CD4-positive, alpha-beta memory T cell (primary cell): ENCODE measurements around the gene GPBP1. TPM values are rescaled to one million over a fixed set of nuclear protein-coding genes. Genes with fewer than 3 reads are reported as not detected.
"Not testable (repeated sequence)": the region's sequence is repeated elsewhere in the genome, so short reads cannot be mapped to it uniquely, and the experiment has no call there.

Source experiments
- CTCF ChIA-PET: fragments of 350-600 bp; sonication (Branson Sonifier 250); formaldehyde crosslinking; loops from one replicate; lab custom pipeline; 2021; ENCODE audit warnings: inconsistent platforms; ENCODE audit not compliant: partially characterized antibody; lab: Charles Lee
- POLR2A ChIA-PET: fragments of 350-600 bp; sonication (Branson Sonifier 250); formaldehyde crosslinking; loops from one replicate; lab custom pipeline; 2021; ENCODE audit not compliant: partially characterized antibody; lab: Charles Lee
- DNase-seq, 5 donors: peaks; one replicate each; pipeline versions ENCODE4 v3.0.0 to v3.0.0-alpha.2; 2020 to 2022; ENCODE audit warnings: mixed read lengths in 1 of 5
- H3K27ac ChIP-seq: one replicate; pipeline ENCODE4 v1.7.0; 2013; ENCODE audit warnings: low read depth, low read length
- H3K27me3 ChIP-seq: 2 replicates; pipeline ENCODE4 v1.7.0; 2013; ENCODE audit warnings: mild to moderate bottlenecking, low read length, moderate library complexity; ENCODE audit not compliant: insufficient read depth
- H3K36me3 ChIP-seq: 2 replicates; pipeline ENCODE4 v1.7.0; 2013; ENCODE audit warnings: mild to moderate bottlenecking, low read length, moderate library complexity; ENCODE audit not compliant: insufficient read depth
- H3K4me1 ChIP-seq: 2 replicates; pipeline ENCODE4 v1.7.0; 2013; ENCODE audit warnings: mild to moderate bottlenecking, low read length, moderate library complexity; ENCODE audit not compliant: insufficient read depth
- H3K4me3 ChIP-seq, 2 donors: one replicate each; pipeline ENCODE4 v1.7.0; 2013; ENCODE audit warnings: low read length in 2 of 2, mild to moderate bottlenecking in 1 of 2
- H3K9me3 ChIP-seq, 2 donors: one replicate each; pipeline ENCODE4 v1.7.0; 2013; ENCODE audit warnings: low read length in 2 of 2, control low read depth in 1 of 2; ENCODE audit not compliant: control insufficient read depth in 1 of 2
- H3K27ac Mint-ChIP-seq, 7 donors: one replicate each; pipeline ENCODE4 v1.8.0; 2020 to 2021; ENCODE audit warnings: mixed read lengths in 7 of 7, mild to moderate bottlenecking in 6 of 7, inconsistent platforms in 3 of 7, moderate library complexity in 3 of 7
- H3K27me3 Mint-ChIP-seq, 2 donors: one replicate each; pipeline ENCODE4 v1.8.0; 2020 to 2021; ENCODE audit warnings: mixed read lengths in 2 of 2
- H3K36me3 Mint-ChIP-seq, 2 donors: one replicate each; pipeline ENCODE4 v1.8.0; 2020 to 2021; ENCODE audit warnings: mixed read lengths in 2 of 2, inconsistent platforms in 1 of 2, mild to moderate bottlenecking in 1 of 2
- H3K4me1 Mint-ChIP-seq, 4 donors: one replicate each; pipeline ENCODE4 v1.8.0; 2020 to 2021; ENCODE audit warnings: mixed read lengths in 4 of 4, mild to moderate bottlenecking in 1 of 4
- H3K4me3 Mint-ChIP-seq, 8 donors: one replicate each; pipeline ENCODE4 v1.8.0; 2020 to 2021; ENCODE audit warnings: mixed read lengths in 8 of 8, mild to moderate bottlenecking in 7 of 8, moderate library complexity in 6 of 8, inconsistent platforms in 3 of 8
- H3K9me3 Mint-ChIP-seq, 8 donors: one replicate each; pipeline ENCODE4 v1.8.0; 2020 to 2021; ENCODE audit warnings: mixed read lengths in 8 of 8, mild to moderate bottlenecking in 5 of 8, inconsistent platforms in 3 of 8, moderate library complexity in 1 of 8
- intact Hi-C: fragments of 100-400 bp; cut with micrococcal nuclease; formaldehyde crosslinking; loops from one replicate; pipeline ENCODE4 v1.15.1; 2023
- polyA plus RNA-seq, 2 donors: library from polyadenylated mRNA; unstranded; fragments of 300-500 nt; fragmentation: Illumina TruSeq; gene quantifications; one replicate each; pipeline ENCODE4 v1.2.3, GENCODE V29; 2021
- total RNA-seq, 2 experiments: library from RNA; stranded (reverse); gene quantifications; one replicate each; pipeline ENCODE4 v1.2.3, GENCODE V29; 2021

Gene GPBP1
- total and polyA plus RNA-seq, 4 experiments from 2014 or later = 92.1 to 137 (median 120) TPM

DNA sequence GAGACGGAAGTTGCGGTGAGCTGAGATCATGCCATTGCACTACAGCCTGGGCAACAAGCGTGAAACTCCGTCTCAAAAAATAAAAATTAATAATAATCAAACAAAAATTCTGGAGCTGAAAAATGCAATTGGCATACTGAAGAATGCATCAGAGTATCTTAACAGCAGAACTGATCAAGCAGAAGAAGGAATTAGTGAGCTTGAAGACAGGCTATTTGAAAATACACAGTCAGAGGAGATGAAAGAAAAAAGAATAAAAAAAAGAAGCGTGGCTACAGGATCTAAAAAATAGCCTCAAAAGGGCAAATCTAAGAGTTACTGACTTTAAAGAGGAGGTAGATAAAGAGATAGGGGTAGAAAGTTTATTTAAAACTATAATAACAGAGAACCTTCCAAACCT, 111.2 kb downstream of the GPBP1 start:
- H3K4me3 Mint-ChIP-seq, H3K27me3 ChIP-seq, H3K27ac ChIP-seq, intact Hi-C loops, H3K4me3 ChIP-seq, H3K36me3 ChIP-seq, H3K4me1 Mint-ChIP-seq, H3K4me1 ChIP-seq, H3K9me3 ChIP-seq, H3K36me3 Mint-ChIP-seq, DNase-seq, POLR2A ChIA-PET, H3K27me3 Mint-ChIP-seq: not testable (repeated sequence)
- Mint-ChIP-seq H3K9me3 (peaks cover 2 to 14% (median 9%) of the 10 kb centered on the region in 8 donors), H3K27ac (peak overlapping the region in 1 of 7 donors; percentile 75)
- CTCF ChIA-PET = interaction anchor here (2.0 kb wide), 1 partner anchor 13 kb away, joined by 8 read pairs; no protein-coding TSS in a partner anchor

DNA sequence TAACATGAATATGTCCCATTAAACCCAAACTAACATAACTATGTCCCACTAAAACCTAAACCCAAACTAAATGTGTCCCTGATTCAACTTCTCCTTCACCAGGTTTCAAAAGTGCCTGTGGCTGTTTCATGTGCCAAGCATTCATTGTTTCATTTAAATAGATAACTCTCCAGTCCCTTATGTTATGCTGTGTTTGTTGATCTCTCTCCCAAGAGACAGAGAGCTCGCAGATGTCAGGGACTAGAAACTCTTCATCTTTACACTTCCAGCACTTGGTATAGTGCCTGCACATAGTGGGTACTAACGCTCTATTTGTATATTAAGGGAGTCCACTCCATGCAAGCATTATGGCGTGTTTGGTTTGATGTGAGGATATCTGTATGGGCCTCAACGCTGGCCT, 118.0 kb downstream of the GPBP1 start:
- Mint-ChIP-seq H3K27me3 (peaks cover 2 to 3% of the 10 kb centered on the region in 2 donors), H3K4me1 (no peaks in the 10 kb centered on the region), H3K4me3 (no peak overlapping the region), H3K27ac (no peak overlapping the region), H3K36me3 (no peaks in the 10 kb centered on the region), H3K9me3 (peaks cover 0 to 2% (median 0%) of the 10 kb centered on the region in 8 donors)
- H3K27ac ChIP-seq = no peak overlapping the region
- DNase-seq = no peak
- no peak overlapping the region for H3K4me3 ChIP-seq
- H3K36me3 ChIP-seq = no peaks in the 10 kb centered on the region
- ChIA-PET POLR2A (no interaction called here), CTCF (interaction anchor here (4.3 kb wide), 1 partner anchor 1169 kb away, joined by 33 read pairs; no protein-coding TSS in a partner anchor)
- intact Hi-C loops = no loop called here
- H3K27me3 ChIP-seq = no peaks in the 10 kb centered on the region
- no peaks in the 10 kb centered on the region for H3K4me1 ChIP-seq
- H3K9me3 ChIP-seq = no peaks in the 10 kb centered on the region

DNA sequence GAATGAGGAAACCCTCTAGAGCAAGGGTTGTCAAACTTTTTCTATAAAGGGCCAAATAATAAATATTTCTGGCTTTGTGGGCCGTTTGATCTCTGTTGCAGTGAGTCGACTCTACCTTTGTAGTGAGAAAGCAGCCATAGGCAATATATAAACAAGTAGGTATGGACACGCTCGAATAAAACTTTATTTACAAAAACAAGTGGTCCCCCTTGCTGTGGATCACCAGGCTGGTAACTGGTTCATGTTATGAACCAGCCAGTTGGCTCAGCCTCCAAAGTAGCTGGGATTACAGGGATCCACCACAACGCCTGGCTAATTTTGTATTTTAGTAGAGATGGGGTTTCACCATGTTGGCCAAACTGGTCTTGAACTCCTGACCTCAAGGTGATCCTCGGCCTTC, 118.5 kb downstream of the GPBP1 start:
- no peak overlapping the region for H3K4me3 ChIP-seq
- no peaks in the 10 kb centered on the region for H3K4me1 ChIP-seq
- H3K36me3 ChIP-seq = no peaks in the 10 kb centered on the region
- POLR2A ChIA-PET = no interaction called here
- Mint-ChIP-seq H3K4me1 (no peaks in the 10 kb centered on the region), H3K27me3 (peaks cover 2 to 3% of the 10 kb centered on the region in 2 donors), H3K4me3 (no peak overlapping the region), H3K27ac (no peak overlapping the region), H3K9me3 (peaks cover 0 to 2% (median 0%) of the 10 kb centered on the region in 8 donors), H3K36me3 (no peaks in the 10 kb centered on the region)
- no peaks in the 10 kb centered on the region for H3K9me3 ChIP-seq
- H3K27me3 ChIP-seq = no peaks in the 10 kb centered on the region
- intact Hi-C loops = no loop called here
- CTCF ChIA-PET = interaction anchor here (4.3 kb wide), 1 partner anchor 1169 kb away, joined by 33 read pairs; no protein-coding TSS in a partner anchor
- H3K27ac ChIP-seq = no peak overlapping the region
- DNase-seq = no peak

DNA sequence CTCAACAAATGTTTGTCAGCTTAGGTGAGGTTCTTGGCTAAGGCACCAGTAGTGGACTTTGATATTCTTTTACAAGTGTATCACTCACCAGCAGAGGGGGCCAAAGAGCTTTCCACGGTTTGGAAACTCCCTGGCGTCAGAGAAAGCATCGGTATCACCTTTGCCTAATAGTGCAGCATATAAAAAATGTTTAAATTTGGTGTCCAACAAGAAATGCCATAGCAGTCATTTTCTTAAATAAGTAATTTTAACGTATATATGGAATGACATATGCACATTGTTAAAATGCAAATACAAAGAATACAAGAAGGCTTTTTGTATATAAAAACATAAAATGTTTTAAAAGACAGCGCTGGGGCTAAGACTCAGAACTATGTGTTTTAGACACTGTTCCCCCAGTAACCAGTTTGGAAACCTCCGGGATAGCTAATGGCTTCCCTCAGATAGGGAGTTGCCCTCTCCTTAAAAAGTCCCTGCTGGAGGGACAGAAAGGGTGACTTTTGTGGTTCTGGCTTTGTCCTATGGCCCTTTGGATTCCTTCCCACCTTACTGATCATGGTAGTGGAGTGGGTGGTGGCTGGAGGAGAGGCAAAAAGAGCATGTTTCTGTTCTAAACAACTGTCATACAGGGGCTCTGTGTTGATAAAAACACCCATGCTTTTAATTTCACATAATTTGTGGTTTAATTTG, 124.6 kb downstream of the GPBP1 start:
- Histone ChIP-seq H3K9me3 (no peaks in the 10 kb centered on the region), H3K27ac (no peak overlapping the region), H3K27me3 (no peaks in the 10 kb centered on the region), H3K4me3 (peak overlapping the region; percentile 12 to 14), H3K36me3 (no peaks in the 10 kb centered on the region), H3K4me1 (peaks cover 6% of the 10 kb centered on the region)
- ChIA-PET POLR2A (interaction anchor here (2.0 to 3.7 kb wide), 2 partner anchors 1161 to 1163 kb away, joined by 6 to 34 read pairs; no protein-coding TSS in a partner anchor), CTCF (interaction anchor here (0.6 to 4.6 kb wide), 32 partner anchors 9 to 1552 kb away, joined by 3 to 176 read pairs (median 4); partner anchors contain the start of gene PLK2)
- Mint-ChIP-seq H3K4me1 (peaks cover 9 to 26% (median 18%) of the 10 kb centered on the region in 4 donors), H3K36me3 (no peaks in the 10 kb centered on the region), H3K9me3 (no peaks in the 10 kb centered on the region), H3K4me3 (peak overlapping the region; percentile 69 to 87 (median 80)), H3K27me3 (no peaks in the 10 kb centered on the region), H3K27ac (peak overlapping the region; percentile 15 to 90 (median 74))
- intact Hi-C loops = loop anchor here (1.0 to 5.0 kb wide), 2 partner anchors 201 to 396 kb away; no protein-coding TSS in a partner anchor
- peak; percentile 78 to 86 (median 83) for DNase-seq

DNA sequence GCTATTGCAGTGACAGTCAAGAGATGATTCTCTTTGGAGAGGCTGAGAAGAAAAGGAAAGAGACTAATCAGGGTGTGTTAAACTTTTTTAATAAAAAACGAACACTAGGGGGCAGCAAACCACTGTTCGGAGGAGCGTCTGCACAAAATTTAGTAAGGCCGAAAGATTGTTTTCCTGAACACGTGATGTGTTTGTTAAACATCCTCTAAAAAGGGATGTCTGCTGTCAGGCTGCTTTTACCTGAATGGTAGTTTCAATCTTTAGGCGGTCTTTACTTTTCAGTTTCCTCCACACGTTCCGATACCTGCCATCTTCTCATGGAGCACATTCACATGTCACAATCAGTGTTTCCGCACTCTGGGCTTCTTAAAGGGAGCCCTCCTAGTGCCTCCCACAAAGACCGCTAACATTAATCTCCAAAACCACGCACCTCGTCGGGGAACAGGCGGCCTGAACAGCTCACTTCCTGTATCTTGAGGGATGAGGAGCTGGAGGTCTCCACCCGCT, 125.2 kb downstream of the GPBP1 start:
- Mint-ChIP-seq H3K27ac (peak overlapping the region; percentile 15 to 90 (median 68)), H3K4me3 (peak overlapping the region; percentile 69 to 87 (median 80)), H3K27me3 (no peaks in the 10 kb centered on the region), H3K4me1 (peaks cover 9 to 26% (median 18%) of the 10 kb centered on the region in 4 donors), H3K9me3 (no peaks in the 10 kb centered on the region), H3K36me3 (no peaks in the 10 kb centered on the region)
- POLR2A ChIA-PET = interaction anchor here (2.0 to 3.7 kb wide), 2 partner anchors 1160 to 1162 kb away, joined by 6 to 34 read pairs; no protein-coding TSS in a partner anchor
- H3K27me3 ChIP-seq = no peaks in the 10 kb centered on the region
- H3K4me3 ChIP-seq = peak overlapping the region; percentile 12 to 14
- H3K36me3 ChIP-seq = no peaks in the 10 kb centered on the region
- intact Hi-C loops = loop anchor here (1.0 to 5.0 kb wide), 4 partner anchors 200 to 1161 kb away; partner anchors contain the start of gene PLK2
- peaks cover 6% of the 10 kb centered on the region for H3K4me1 ChIP-seq
- H3K9me3 ChIP-seq = no peaks in the 10 kb centered on the region
- H3K27ac ChIP-seq = peak overlapping the region; percentile 23
- DNase-seq = peak; percentile 53 to 77 (median 75)
- CTCF ChIA-PET = interaction anchor here (0.7 to 4.6 kb wide), 17 partner anchors 13 to 1168 kb away, joined by 3 to 176 read pairs (median 5); partner anchors contain the start of gene PLK2

DNA sequence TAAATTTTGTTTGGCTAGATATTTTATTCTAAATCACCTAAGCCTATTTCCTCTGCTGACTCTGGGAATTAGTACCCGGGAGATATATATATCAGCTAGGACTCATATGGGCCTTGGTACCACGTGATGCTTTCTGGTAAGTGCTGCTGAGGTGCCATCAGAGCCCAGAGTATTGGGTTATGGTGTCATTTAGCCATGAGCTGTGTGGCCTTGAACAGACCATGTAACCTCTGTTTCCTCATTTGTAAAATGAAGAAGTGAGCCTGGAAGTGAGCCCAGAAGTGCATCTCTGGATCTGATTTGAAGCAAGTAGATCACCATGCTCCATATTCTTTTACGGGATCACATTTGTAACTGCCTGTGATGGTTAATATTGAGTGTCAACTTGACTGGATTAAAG, 126.1 kb downstream of the GPBP1 start:
- Histone ChIP-seq H3K4me1 (peaks cover 6% of the 10 kb centered on the region), H3K36me3 (no peaks in the 10 kb centered on the region), H3K27ac (no peak overlapping the region), H3K27me3 (no peaks in the 10 kb centered on the region), H3K9me3 (no peaks in the 10 kb centered on the region), H3K4me3 (no peak overlapping the region)
- CTCF ChIA-PET = interaction anchor here (0.9 to 4.6 kb wide), 8 partner anchors 12 to 1161 kb away, joined by 3 to 176 read pairs (median 5); partner anchors contain the start of gene PLK2
- Mint-ChIP-seq H3K27me3 (no peaks in the 10 kb centered on the region), H3K4me3 (peak overlapping the region in 1 of 8 donors; percentile 22), H3K9me3 (no peaks in the 10 kb centered on the region), H3K4me1 (peaks cover 9 to 26% (median 18%) of the 10 kb centered on the region in 4 donors), H3K36me3 (no peaks in the 10 kb centered on the region), H3K27ac (peak overlapping the region in 2 of 7 donors; percentile 14 to 68)
- DNase-seq = no peak
- intact Hi-C loops = loop anchor here (1.0 to 5.0 kb wide), 5 partner anchors 195 to 1160 kb away; partner anchors contain the start of gene PLK2
- POLR2A ChIA-PET = interaction anchor here (1.3 to 3.7 kb wide), 2 partner anchors 15 to 1162 kb away, joined by 3 to 34 read pairs; no protein-coding TSS in a partner anchor
